ENCODE measurements around the gene KANK2.
"Not testable (repeated sequence)": the region's sequence is repeated elsewhere in the genome, so short reads cannot be mapped to it uniquely, and the experiment has no call there.

The KANK2 gene

DNA sequence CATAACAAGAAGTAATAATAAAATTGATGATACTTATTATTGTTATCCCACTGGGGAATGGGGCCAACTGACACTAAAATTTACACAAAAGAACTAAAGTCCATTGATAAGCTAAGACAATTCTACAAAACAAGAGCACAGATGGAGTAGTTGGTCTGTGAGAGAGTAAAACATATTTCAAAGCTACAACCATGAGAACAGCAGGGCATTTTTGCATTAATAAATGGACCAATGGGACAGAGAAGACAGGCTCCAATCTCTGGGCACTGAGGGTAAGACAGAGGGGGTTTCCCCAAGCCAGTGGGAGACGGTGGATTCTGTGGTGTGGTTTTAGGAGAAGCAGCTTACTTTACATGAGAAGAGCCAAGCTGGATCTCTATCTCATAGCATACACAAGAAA lies 14.4 kb downstream of the KANK2 start:
- no peak overlapping the region for H3K27ac ChIP-seq (ENCODE audit: low read length)

DNA sequence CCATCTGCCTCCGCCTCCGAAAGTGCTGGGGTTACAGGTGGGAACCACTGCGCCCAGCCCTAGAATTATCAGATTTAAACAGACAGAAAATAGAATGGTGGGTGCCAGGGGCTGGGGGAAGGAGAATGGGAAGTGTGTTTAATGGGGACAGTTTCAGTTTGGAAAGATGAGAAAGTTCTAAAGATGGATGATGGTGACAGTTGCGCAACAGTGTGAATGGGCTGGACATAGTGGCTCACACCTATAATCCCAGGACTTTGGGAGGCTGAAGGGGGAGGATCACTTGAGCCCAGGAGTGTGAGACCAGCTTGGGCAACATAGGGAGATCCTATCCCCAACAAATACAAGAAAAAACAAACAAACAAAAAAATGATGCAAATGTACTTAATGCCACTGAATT lies 15.9 kb downstream of the KANK2 start:
- no peaks in the 10 kb centered on the region for H3K27me3 ChIP-seq (ENCODE audit: control insufficient read depth in 1 of 2, insufficient read depth in 2 of 2, low read length in 2 of 2)
- peaks cover 45% of the 10 kb centered on the region for H3K4me1 ChIP-seq (ENCODE audit: control insufficient read depth, insufficient read depth, low read length)
- peaks cover 0 to 2% of the 10 kb centered on the region in 2 donors for H3K9me3 ChIP-seq (ENCODE audit: control insufficient read depth in 2 of 2, low read length in 2 of 2)
- peaks cover 30 to 31% of the 10 kb centered on the region in 2 donors for H3K36me3 ChIP-seq (ENCODE audit: control insufficient read depth in 2 of 2, insufficient read depth in 2 of 2, low read length in 2 of 2)
- H3K27ac ChIP-seq (ENCODE audit: low read length) = peak overlapping the region; percentile 24
- H3K9ac ChIP-seq (ENCODE audit: low read length in 2 of 2) = no peak overlapping the region
- H3K4me3 ChIP-seq (ENCODE audit: low read length in 2 of 2) = no peak overlapping the region

More for the DNA sequence above, 14.4 kb downstream of the KANK2 start:
- Histone ChIP-seq H3K9ac (ENCODE audit: low read length in 2 of 2) (no peak overlapping the region), H3K27me3 (ENCODE audit: control insufficient read depth in 1 of 2, insufficient read depth in 2 of 2, low read length in 2 of 2) (no peaks in the 10 kb centered on the region), H3K4me1 (ENCODE audit: control insufficient read depth, insufficient read depth, low read length) (peaks cover 58% of the 10 kb centered on the region), H3K36me3 (ENCODE audit: control insufficient read depth in 2 of 2, insufficient read depth in 2 of 2, low read length in 2 of 2) (peaks cover 22 to 24% of the 10 kb centered on the region in 2 donors), H3K9me3 (ENCODE audit: control insufficient read depth in 2 of 2, low read length in 2 of 2) (peaks cover 0 to 2% of the 10 kb centered on the region in 2 donors), H3K4me3 (ENCODE audit: low read length in 2 of 2) (no peak overlapping the region)

DNA sequence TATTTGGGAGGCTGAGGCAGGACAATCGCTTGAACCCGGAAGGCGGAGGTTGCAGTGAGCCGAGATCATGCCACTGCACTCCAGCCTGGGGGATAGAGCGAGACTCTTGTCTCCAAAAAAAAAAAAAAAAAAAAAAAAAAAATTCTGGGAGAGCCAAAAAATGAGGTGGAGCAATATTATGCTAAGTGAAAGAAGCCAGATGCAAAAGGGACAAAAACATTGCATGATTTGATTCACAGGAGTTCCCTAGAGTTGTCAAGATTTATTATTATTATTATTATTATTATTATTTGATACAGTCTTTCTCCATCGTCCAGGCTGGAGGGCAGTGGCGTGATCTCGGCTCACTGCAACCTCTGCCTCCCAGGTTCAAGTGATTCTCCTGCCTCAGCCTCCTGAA lies 16.4 kb downstream of the KANK2 start:
- peaks cover 45% of the 10 kb centered on the region for H3K4me1 ChIP-seq (ENCODE audit: control insufficient read depth, insufficient read depth, low read length)
- not testable (repeated sequence) for H3K9me3 ChIP-seq (ENCODE audit: control insufficient read depth in 2 of 2, low read length in 2 of 2); H3K4me3 ChIP-seq (ENCODE audit: low read length in 2 of 2); H3K27me3 ChIP-seq (ENCODE audit: control insufficient read depth in 1 of 2, insufficient read depth in 2 of 2, low read length in 2 of 2); H3K9ac ChIP-seq (ENCODE audit: low read length in 2 of 2)
- peaks cover 35 to 36% of the 10 kb centered on the region in 2 donors for H3K36me3 ChIP-seq (ENCODE audit: control insufficient read depth in 2 of 2, insufficient read depth in 2 of 2, low read length in 2 of 2)
- H3K27ac ChIP-seq (ENCODE audit: low read length) = peak overlapping the region; percentile 58

DNA sequence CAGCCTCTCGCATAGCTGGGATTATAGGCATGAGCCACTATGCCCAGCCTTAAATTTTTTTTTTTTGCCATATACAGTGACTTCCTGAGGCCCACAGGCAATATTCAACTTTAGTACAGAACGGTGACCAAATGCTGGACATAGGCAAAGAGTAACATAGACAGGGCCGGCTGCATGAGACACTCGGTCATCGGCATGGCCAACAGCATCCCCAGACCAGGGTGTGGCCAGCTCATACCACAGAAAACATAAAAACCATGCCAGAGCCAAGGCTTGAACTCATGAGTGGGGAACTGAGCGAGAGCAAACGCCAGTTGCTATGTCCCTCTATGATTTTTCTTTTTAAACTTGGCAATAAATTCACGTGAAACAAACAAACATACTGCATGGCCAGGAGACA lies 17.0 kb downstream of the KANK2 start:
- H3K9ac ChIP-seq (ENCODE audit: low read length in 2 of 2) = peak overlapping the region; percentile 2 to 21
- H3K36me3 ChIP-seq (ENCODE audit: control insufficient read depth in 2 of 2, insufficient read depth in 2 of 2, low read length in 2 of 2) = peaks cover 36% of the 10 kb centered on the region in 2 donors
- peak overlapping the region; percentile 58 for H3K27ac ChIP-seq (ENCODE audit: low read length)
- H3K27me3 ChIP-seq (ENCODE audit: control insufficient read depth in 1 of 2, insufficient read depth in 2 of 2, low read length in 2 of 2) = no peaks in the 10 kb centered on the region
- H3K9me3 ChIP-seq (ENCODE audit: control insufficient read depth in 2 of 2, low read length in 2 of 2) = peaks cover 0 to 2% of the 10 kb centered on the region in 2 donors
- H3K4me3 ChIP-seq (ENCODE audit: low read length in 2 of 2) = peak overlapping the region in 1 of 2 donors; percentile 29
- H3K4me1 ChIP-seq (ENCODE audit: control insufficient read depth, insufficient read depth, low read length) = peaks cover 39% of the 10 kb centered on the region

DNA sequence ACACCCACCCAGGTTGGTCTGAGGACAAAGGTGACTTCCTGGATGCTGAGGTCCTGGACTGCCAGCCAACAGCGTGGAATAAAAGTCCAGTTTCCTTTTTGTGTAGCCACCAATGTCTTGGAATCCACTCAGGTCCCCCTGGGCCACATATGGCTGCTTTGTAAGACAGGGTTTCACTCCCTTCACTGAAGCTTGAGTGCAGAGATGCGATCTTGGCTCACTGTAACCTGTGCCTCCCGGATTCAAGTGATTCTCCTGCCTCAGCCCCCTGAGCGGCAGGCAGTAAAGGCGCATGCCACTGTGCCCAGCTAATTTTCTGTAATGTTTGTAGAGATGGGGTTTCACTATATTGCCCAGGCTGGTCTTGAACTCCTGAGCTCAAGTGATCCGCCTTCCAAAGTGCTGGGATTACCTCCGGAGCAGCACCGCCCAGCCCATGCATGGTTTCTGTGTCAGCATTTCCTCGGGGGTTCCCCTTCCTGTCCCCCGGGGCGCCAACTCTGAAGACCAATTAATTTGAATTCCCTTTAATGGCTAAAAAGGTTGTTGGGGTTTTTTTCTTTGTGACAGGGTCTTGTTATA lies 17.5 kb downstream of the KANK2 start:
- peaks cover 0 to 2% of the 10 kb centered on the region in 2 donors for H3K9me3 ChIP-seq (ENCODE audit: control insufficient read depth in 2 of 2, low read length in 2 of 2)
- H3K27me3 ChIP-seq (ENCODE audit: control insufficient read depth in 1 of 2, insufficient read depth in 2 of 2, low read length in 2 of 2) = no peaks in the 10 kb centered on the region
- H3K4me1 ChIP-seq (ENCODE audit: control insufficient read depth, insufficient read depth, low read length) = peaks cover 34% of the 10 kb centered on the region
- peaks cover 36 to 37% of the 10 kb centered on the region in 2 donors for H3K36me3 ChIP-seq (ENCODE audit: control insufficient read depth in 2 of 2, insufficient read depth in 2 of 2, low read length in 2 of 2)
- peak overlapping the region in 1 of 2 donors; percentile 3 for H3K4me3 ChIP-seq (ENCODE audit: low read length in 2 of 2)
- H3K27ac ChIP-seq (ENCODE audit: low read length) = peak overlapping the region; percentile 58
- peak overlapping the region; percentile 2 to 13 for H3K9ac ChIP-seq (ENCODE audit: low read length in 2 of 2)

DNA sequence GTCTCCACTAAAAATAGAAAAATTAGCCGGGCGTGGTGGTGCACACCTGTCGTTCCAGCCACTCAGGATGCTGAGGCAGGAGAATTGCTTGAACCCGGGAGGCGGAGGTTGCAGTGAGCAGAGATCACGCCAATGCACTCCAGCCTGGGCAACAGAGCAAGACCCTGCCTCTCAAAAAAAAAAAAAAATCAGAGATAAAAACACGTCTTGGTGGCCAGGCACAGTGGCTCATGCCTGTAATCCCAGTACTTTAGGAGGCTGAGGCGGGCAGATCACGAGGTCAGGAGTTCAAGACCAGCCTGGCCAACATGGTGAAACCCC lies 18.2 kb downstream of the KANK2 start:
- not testable (repeated sequence) for H3K27ac ChIP-seq (ENCODE audit: low read length)
- peaks cover 41 to 44% of the 10 kb centered on the region in 2 donors for H3K36me3 ChIP-seq (ENCODE audit: control insufficient read depth in 2 of 2, insufficient read depth in 2 of 2, low read length in 2 of 2)

DNA sequence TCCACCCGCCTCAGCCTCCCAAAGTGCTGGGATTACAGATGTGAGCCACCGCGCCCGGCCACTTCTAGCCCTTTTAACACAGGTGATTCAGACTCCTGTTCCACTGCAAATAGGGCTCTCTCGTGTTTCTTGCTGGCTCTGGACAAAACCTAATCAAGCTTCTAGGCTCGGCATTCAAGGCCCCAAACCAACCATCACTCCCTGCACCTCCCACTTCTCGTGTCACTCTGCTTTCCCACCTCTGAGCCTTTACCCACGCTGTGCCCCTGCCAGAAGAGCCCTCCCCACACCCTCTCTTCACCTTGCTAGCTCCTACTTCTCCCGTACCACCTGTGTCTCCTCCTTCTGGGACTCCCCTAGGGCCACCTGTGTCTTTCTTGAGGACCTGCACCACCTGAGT lies 19.8 kb downstream of the KANK2 start:
- Histone ChIP-seq H3K4me3 (ENCODE audit: low read length in 2 of 2) (no peak overlapping the region), H3K27ac (ENCODE audit: low read length) (peak overlapping the region; percentile 49), H3K36me3 (ENCODE audit: control insufficient read depth in 2 of 2, insufficient read depth in 2 of 2, low read length in 2 of 2) (peaks cover 50 to 54% of the 10 kb centered on the region in 2 donors), H3K9ac (ENCODE audit: low read length in 2 of 2) (no peak overlapping the region), H3K9me3 (ENCODE audit: control insufficient read depth in 2 of 2, low read length in 2 of 2) (no peaks in the 10 kb centered on the region), H3K4me1 (ENCODE audit: control insufficient read depth, insufficient read depth, low read length) (peaks cover 25% of the 10 kb centered on the region), H3K27me3 (ENCODE audit: control insufficient read depth in 1 of 2, insufficient read depth in 2 of 2, low read length in 2 of 2) (no peaks in the 10 kb centered on the region)

More for the DNA sequence above, 18.2 kb downstream of the KANK2 start:
- H3K4me3 ChIP-seq (ENCODE audit: low read length in 2 of 2); H3K9me3 ChIP-seq (ENCODE audit: control insufficient read depth in 2 of 2, low read length in 2 of 2); H3K27me3 ChIP-seq (ENCODE audit: control insufficient read depth in 1 of 2, insufficient read depth in 2 of 2, low read length in 2 of 2); H3K9ac ChIP-seq (ENCODE audit: low read length in 2 of 2): not testable (repeated sequence)
- H3K4me1 ChIP-seq (ENCODE audit: control insufficient read depth, insufficient read depth, low read length) = peaks cover 28% of the 10 kb centered on the region

DNA sequence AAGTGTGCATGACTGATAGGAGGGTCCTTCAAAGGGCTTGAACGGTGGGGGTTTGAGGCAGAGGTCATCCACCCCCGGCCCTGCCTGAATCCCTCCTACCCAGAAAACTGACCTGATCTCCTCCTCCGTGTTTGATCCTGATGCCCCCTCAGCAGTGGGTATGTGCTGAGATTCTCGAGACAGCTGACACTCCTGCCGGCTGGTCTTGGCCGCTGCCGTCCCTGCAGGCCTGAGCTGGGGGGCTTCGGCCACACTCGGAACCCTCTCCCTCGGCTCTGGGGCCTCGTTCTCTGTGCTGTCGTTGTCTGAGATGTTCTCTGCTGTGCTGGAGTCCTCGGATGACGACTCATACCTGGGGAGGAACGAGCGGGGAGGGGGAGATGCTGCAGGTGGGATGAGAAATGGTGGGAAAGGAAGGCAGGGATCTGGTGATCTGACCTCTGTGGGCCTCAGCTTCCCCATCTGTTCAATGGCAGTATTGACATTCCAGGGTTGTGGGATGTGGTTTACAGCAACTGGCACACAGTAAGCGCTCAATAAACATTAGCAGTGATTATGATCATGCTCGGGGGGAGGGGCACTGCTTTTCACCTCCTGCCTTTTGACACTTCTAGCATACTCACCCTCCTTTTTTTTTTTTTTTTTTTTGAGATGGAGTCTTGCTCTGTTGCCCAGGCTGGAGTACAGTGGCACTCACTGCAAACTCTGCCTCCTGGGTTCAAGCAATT lies 20.7 kb downstream of the KANK2 start:
- H3K4me1 ChIP-seq (ENCODE audit: control insufficient read depth, insufficient read depth, low read length) = peaks cover 28% of the 10 kb centered on the region
- no peak overlapping the region for H3K27ac ChIP-seq (ENCODE audit: low read length)
- no peaks in the 10 kb centered on the region for H3K27me3 ChIP-seq (ENCODE audit: control insufficient read depth in 1 of 2, insufficient read depth in 2 of 2, low read length in 2 of 2)
- H3K4me3 ChIP-seq (ENCODE audit: low read length in 2 of 2) = no peak overlapping the region
- peaks cover 55 to 60% of the 10 kb centered on the region in 2 donors for H3K36me3 ChIP-seq (ENCODE audit: control insufficient read depth in 2 of 2, insufficient read depth in 2 of 2, low read length in 2 of 2)
- no peak overlapping the region for H3K9ac ChIP-seq (ENCODE audit: low read length in 2 of 2)
- H3K9me3 ChIP-seq (ENCODE audit: control insufficient read depth in 2 of 2, low read length in 2 of 2) = no peaks in the 10 kb centered on the region

DNA sequence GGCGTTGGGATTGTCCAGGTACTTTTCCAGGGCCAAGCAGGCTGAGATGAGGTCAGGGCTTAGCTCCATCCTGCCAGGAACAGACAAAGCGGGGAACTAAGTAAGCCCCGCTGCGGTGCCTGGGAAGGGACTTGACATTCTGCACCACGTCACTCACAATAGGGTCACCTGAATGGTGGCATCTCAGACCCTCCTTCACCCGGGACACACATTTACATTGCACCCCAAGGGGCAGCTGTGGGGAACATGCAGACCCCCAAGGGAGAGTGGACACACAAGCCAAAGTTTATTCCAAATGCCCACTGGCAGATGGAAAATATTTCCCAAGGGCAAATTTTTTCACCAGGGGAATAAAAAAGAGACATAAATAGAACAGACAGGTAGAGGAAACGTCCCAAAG lies 21.4 kb downstream of the KANK2 start:
- Histone ChIP-seq H3K27me3 (ENCODE audit: control insufficient read depth in 1 of 2, insufficient read depth in 2 of 2, low read length in 2 of 2) (no peaks in the 10 kb centered on the region), H3K9ac (ENCODE audit: low read length in 2 of 2) (no peak overlapping the region), H3K4me3 (ENCODE audit: low read length in 2 of 2) (no peak overlapping the region), H3K36me3 (ENCODE audit: control insufficient read depth in 2 of 2, insufficient read depth in 2 of 2, low read length in 2 of 2) (peaks cover 56 to 60% of the 10 kb centered on the region in 2 donors), H3K27ac (ENCODE audit: low read length) (no peak overlapping the region), H3K4me1 (ENCODE audit: control insufficient read depth, insufficient read depth, low read length) (peaks cover 27% of the 10 kb centered on the region), H3K9me3 (ENCODE audit: control insufficient read depth in 2 of 2, low read length in 2 of 2) (no peaks in the 10 kb centered on the region)

DNA sequence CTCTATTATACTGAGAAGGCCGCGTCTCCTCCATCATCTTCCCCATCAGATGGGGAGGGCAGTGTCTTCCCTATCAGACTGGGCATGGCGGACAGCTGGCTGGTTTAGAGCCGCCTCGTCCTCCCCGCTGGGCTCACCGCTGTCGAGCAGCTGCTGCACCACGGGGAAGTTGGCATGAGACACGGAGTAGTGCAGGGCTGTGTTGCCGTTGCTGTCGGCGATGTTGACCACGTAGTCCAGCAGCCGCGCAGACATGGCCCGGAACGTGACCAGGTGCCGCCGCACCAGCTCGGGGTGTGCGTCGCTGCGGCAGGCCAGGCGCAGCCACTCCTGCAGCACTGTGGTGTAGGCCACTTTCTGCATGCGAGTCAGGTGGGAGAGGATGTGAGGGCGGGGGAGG lies 23.0 kb downstream of the KANK2 start:
- Histone ChIP-seq H3K27ac (ENCODE audit: low read length) (peak overlapping the region; percentile 37), H3K27me3 (ENCODE audit: control insufficient read depth in 1 of 2, insufficient read depth in 2 of 2, low read length in 2 of 2) (no peaks in the 10 kb centered on the region), H3K9ac (ENCODE audit: low read length in 2 of 2) (no peak overlapping the region), H3K4me1 (ENCODE audit: control insufficient read depth, insufficient read depth, low read length) (peaks cover 22% of the 10 kb centered on the region), H3K9me3 (ENCODE audit: control insufficient read depth in 2 of 2, low read length in 2 of 2) (no peaks in the 10 kb centered on the region), H3K36me3 (ENCODE audit: control insufficient read depth in 2 of 2, insufficient read depth in 2 of 2, low read length in 2 of 2) (peaks cover 66 to 71% of the 10 kb centered on the region in 2 donors), H3K4me3 (ENCODE audit: low read length in 2 of 2) (no peak overlapping the region)
